Stomach smooth muscle (tissue), 2 donors: ENCODE data around the gene FAM110C.
"Not testable (repeated sequence)": the region's sequence is repeated elsewhere in the genome, so short reads cannot be mapped to it uniquely, and the experiment has no call there.

Experiments used
- H3K27ac ChIP-seq: one replicate; pipeline ENCODE4 v1.7.0; 2013; ENCODE audit warnings: mild to moderate bottlenecking, low read length, inconsistent platforms
- H3K27me3 ChIP-seq, 2 donors: one replicate each; pipeline ENCODE4 v1.7.0; 2013; ENCODE audit warnings: low read length in 2 of 2; ENCODE audit not compliant: insufficient read depth in 2 of 2, control insufficient read depth in 1 of 2
- H3K36me3 ChIP-seq, 2 donors: one replicate each; pipeline ENCODE4 v1.7.0; 2013; ENCODE audit warnings: low read length in 2 of 2; ENCODE audit not compliant: control insufficient read depth in 2 of 2, insufficient read depth in 2 of 2
- H3K4me1 ChIP-seq: one replicate; pipeline ENCODE4 v1.7.0; 2013; ENCODE audit warnings: low read length; ENCODE audit not compliant: control insufficient read depth, insufficient read depth
- H3K4me3 ChIP-seq, 2 donors: one replicate each; pipeline ENCODE4 v1.7.0; 2013; ENCODE audit warnings: low read length in 2 of 2
- H3K9ac ChIP-seq, 2 donors: one replicate each; pipeline ENCODE4 v1.7.0; 2013; ENCODE audit warnings: low read length in 2 of 2, mild to moderate bottlenecking in 1 of 2
- H3K9me3 ChIP-seq, 2 donors: one replicate each; pipeline ENCODE4 v1.7.0; 2013; ENCODE audit warnings: low read length in 2 of 2; ENCODE audit not compliant: control insufficient read depth in 2 of 2
- donor health status: healthy.
- donor health status: Pancreatic carcinoma.

Gene FAM110C

DNA sequence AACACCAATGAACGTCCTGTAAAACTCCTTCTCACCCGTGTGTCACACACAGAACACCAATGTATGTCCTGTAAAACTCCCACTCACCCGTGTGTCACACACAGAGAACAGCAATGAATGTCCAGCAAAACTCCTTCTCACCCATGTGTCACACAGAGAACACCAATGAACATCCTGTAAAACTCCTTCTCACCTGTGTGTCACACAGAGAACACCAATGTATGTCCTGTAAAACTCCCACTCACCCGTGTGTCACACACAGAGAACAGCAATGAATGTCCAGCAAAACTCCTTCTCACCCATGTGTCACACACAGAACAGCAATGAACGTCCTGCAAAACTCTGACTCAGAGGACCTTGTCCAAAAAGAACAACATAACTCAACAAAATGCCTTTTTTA is 22.3 kb upstream of the FAM110C start:
- H3K4me1 ChIP-seq, H3K4me3 ChIP-seq, H3K27ac ChIP-seq, H3K9ac ChIP-seq, H3K27me3 ChIP-seq, H3K36me3 ChIP-seq, H3K9me3 ChIP-seq: not testable (repeated sequence)

DNA sequence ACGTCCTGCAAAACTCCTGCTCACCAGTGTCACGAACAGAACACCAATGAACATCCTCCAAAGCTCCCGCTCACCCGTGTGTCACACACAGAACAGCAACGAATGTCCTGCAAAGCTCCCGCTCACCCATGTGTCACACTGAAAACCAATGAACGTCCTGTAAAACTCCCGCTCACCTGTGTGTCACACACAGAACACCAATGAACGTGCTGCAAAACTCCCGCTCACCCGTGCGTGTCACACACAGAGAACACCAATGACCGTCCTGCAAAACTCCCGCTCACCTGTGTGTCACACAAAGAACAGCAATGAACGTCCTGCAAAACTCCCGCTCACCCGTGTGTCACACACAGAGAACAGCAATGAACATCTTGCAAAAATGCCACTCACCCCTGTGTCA is 20.5 kb upstream of the FAM110C start:
- no peak overlapping the region for H3K4me3 ChIP-seq
- peaks cover 0 to 6% of the 10 kb centered on the region in 2 donors for H3K27me3 ChIP-seq
- no peaks in the 10 kb centered on the region for H3K36me3 ChIP-seq
- H3K9ac ChIP-seq = no peak overlapping the region
- H3K27ac ChIP-seq = no peak overlapping the region
- H3K9me3 ChIP-seq = no peaks in the 10 kb centered on the region
- no peaks in the 10 kb centered on the region for H3K4me1 ChIP-seq

DNA sequence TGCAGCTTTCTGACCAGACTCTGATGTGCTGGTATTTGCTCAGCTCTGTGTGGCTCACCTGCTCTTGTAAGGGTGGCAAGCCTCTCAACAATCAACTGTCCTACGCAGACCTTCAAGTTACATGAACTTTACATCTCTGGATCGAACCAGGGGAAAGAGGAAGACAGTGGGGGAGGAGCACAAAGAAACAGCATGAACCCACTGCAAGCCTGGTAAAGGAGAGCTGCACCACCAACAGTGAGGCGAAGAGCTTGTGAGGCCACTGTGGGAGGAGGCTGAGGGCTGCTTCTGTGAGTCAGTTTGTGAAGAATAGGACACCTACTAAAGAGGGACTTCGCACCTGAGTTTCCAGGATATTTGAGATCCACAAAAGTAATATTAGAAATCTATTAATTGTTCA is 18.8 kb upstream of the FAM110C start:
- H3K27ac ChIP-seq = no peak overlapping the region
- no peak overlapping the region for H3K9ac ChIP-seq
- no peaks in the 10 kb centered on the region for H3K36me3 ChIP-seq
- peaks cover 3 to 8% of the 10 kb centered on the region in 2 donors for H3K27me3 ChIP-seq
- no peak overlapping the region for H3K4me3 ChIP-seq
- H3K4me1 ChIP-seq = no peaks in the 10 kb centered on the region
- H3K9me3 ChIP-seq = no peaks in the 10 kb centered on the region

DNA sequence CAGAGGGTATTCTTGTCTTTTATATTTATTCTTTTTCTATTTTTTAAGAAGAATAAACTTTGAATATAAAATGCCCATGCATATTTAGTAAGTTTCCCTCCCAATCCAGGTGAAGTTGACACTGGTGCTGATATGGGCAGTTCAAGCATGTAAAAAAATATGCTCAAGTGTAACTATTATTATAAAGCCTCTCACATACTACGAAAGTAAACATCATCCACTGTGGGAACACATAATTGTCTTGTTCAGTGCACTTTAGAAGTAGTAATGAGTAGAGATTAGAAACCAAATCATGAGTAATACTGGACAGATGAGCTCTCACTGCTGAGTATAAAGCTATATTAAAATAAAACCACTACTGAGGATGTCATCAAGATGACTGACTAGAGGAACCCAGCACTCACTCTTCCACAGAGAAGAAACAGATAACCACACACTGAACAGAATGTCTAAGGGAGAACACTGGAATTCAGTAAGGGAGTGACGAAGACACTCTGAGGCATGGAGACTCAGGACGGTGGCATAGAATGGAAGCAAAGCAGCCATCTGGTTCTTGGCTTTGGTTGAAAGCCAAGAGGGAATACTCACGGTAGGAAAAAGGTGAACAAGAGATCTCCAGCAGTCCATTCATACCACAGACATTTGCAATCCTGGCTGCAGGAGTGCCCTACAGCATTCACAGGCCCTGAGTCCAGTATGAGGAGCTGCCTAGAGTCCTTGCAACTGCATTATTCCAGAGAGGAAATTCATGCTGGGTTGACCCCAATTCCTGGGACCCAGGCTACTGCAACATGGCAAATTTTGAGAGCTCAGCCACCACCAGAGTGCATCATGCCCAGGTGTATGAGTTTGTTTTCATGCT is 9.5 kb upstream of the FAM110C start:
- Histone ChIP-seq H3K27ac (no peak overlapping the region), H3K36me3 (no peaks in the 10 kb centered on the region), H3K4me1 (no peaks in the 10 kb centered on the region), H3K27me3 (peaks cover 3 to 5% of the 10 kb centered on the region in 2 donors), H3K4me3 (no peak overlapping the region), H3K9me3 (peaks cover 11 to 15% of the 10 kb centered on the region in 2 donors), H3K9ac (no peak overlapping the region)

DNA sequence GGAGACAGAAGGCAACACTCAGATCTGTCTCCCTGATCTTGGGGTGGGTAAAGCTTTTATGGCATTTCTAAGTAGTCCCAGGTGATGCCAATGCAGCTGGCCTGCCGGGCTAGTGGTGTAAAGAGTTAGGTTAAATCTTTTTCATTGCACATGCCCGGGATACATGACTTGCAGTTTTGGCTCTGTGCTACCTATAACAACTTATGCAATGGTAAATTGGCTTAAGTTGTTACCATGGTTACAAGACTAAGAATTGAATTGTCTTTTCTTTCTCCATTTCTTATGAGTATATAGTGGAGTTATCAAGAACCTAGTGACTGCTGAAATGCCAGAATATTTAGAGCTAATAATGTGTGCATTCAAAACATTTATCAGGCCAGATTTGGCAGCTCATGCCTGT is 5.3 kb upstream of the FAM110C start:
- no peaks in the 10 kb centered on the region for H3K36me3 ChIP-seq
- H3K9ac ChIP-seq = no peak overlapping the region
- peaks cover 11 to 14% of the 10 kb centered on the region in 2 donors for H3K27me3 ChIP-seq
- peaks cover 0 to 3% of the 10 kb centered on the region in 2 donors for H3K9me3 ChIP-seq
- H3K4me3 ChIP-seq = no peak overlapping the region
- H3K27ac ChIP-seq = no peak overlapping the region
- H3K4me1 ChIP-seq = peaks cover 4% of the 10 kb centered on the region

DNA sequence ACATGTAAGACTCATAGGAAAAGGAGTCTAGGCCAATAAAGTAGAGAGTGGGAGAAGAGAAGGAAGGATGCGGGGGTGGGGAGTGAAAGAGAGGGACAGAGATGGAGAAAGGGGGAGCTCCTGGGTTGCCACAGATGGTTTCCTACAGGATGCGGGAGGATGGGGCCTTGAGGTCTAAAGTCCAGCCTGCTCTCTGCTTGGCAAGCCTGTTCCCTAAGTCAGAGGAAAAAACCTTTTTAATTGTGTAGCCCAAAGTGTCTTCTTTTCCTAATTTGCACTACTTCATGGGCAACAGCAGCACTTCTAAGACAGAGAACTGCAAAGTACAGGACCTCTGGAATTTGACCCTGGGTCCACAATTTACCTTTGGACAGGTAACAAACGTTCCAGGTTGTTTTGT is 1.4 kb upstream of the FAM110C start:
- Histone ChIP-seq H3K4me1 (peaks cover 13% of the 10 kb centered on the region), H3K27me3 (peaks cover 24 to 35% of the 10 kb centered on the region in 2 donors), H3K9ac (no peak overlapping the region), H3K36me3 (no peaks in the 10 kb centered on the region), H3K27ac (no peak overlapping the region), H3K9me3 (peaks cover 0 to 3% of the 10 kb centered on the region in 2 donors), H3K4me3 (no peak overlapping the region)

DNA sequence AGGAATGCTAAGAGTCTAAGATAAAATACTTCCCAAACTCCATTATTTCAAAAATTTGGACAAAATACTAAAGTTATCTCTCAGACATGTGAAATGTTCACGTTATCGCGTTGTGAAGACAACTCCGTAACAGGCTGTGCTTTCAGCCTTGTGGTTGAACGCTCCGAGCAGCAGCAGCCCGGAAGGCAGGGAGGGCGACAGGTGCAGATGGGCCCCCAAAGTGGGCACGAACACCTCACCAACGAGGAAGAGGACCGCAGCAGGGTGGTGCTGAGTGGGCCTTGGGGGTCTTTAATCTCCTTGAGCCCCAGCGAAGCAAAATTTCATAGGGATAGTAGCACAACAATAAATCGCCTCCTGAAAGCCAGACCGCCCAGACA is 1.0 kb upstream of the FAM110C start:
- Histone ChIP-seq H3K27ac (no peak overlapping the region), H3K4me3 (peak overlapping the region in 1 of 2 donors; percentile 65), H3K4me1 (peaks cover 13% of the 10 kb centered on the region), H3K36me3 (no peaks in the 10 kb centered on the region), H3K9ac (no peak overlapping the region), H3K9me3 (peaks cover 0 to 3% of the 10 kb centered on the region in 2 donors), H3K27me3 (peaks cover 24 to 35% of the 10 kb centered on the region in 2 donors)

DNA sequence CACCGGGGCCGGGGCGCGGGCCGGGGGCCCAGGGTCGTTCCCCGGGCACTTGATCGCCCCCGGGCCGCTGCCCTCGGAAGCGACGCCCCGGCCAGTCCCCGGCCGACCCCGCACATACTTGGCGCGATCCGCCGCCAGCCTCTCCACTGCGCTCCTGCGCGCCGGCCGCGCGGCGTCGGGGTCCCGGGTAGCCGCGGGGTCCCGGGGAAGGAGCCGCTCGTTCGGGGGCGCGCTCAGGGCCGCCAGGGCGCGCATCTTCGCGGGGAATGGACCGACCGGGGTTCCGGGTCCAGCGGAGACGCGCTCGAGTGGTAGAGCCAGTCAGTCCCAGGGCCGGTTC is 204 bp downstream of the FAM110C start:
- H3K27ac ChIP-seq = no peak overlapping the region
- peaks cover 0 to under 1% of the 10 kb centered on the region in 2 donors for H3K9me3 ChIP-seq
- H3K27me3 ChIP-seq = peaks cover 24 to 35% of the 10 kb centered on the region in 2 donors
- peak overlapping the region; percentile 31 to 65 for H3K4me3 ChIP-seq
- no peaks in the 10 kb centered on the region for H3K36me3 ChIP-seq
- no peak overlapping the region for H3K9ac ChIP-seq
- peaks cover 13% of the 10 kb centered on the region for H3K4me1 ChIP-seq

DNA sequence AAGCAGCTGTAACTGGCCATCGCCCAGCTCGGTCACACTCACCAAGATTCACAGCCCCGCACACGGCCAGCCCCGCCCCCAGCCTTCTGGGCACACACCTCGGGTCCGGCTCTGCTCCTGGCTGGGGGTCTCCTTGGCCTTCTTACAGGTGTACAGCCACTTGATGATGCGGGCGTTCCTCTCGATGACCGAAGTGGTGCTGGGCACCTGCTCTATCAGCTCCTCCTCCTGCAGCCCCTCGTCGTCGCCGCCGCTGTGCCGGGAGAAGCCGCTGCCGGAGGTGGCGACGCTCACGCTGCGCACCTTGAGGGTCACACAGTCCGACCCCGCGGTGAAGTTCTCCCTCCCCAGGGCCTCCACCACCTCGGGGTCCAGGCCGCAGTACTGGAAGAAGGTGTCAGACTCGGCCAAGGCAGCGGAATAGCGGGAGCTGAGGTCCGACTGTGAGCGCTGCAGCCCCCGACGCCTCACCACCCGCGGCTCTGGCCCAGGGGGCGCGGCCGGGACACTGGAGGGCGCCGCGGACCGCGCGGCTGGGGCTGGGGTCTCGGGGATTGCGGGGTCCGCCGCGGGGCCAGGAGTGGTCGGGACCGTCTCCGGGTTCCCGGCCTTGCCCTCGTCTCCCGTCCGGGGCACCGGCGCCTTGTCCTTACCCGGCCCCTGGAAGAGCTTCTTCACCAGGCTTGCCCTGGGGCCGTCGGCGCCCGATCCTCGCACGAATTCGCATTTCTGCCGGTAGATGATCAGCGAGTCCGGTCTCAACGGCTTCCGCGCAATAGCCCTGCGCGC is 769 bp downstream of the FAM110C start:
- no peaks in the 10 kb centered on the region for H3K36me3 ChIP-seq
- peaks cover 24 to 35% of the 10 kb centered on the region in 2 donors for H3K27me3 ChIP-seq
- H3K9ac ChIP-seq = no peak overlapping the region
- H3K4me3 ChIP-seq = peak overlapping the region in 1 of 2 donors; percentile 65
- H3K9me3 ChIP-seq = no peaks in the 10 kb centered on the region
- H3K4me1 ChIP-seq = peaks cover 13% of the 10 kb centered on the region
- no peak overlapping the region for H3K27ac ChIP-seq

DNA sequence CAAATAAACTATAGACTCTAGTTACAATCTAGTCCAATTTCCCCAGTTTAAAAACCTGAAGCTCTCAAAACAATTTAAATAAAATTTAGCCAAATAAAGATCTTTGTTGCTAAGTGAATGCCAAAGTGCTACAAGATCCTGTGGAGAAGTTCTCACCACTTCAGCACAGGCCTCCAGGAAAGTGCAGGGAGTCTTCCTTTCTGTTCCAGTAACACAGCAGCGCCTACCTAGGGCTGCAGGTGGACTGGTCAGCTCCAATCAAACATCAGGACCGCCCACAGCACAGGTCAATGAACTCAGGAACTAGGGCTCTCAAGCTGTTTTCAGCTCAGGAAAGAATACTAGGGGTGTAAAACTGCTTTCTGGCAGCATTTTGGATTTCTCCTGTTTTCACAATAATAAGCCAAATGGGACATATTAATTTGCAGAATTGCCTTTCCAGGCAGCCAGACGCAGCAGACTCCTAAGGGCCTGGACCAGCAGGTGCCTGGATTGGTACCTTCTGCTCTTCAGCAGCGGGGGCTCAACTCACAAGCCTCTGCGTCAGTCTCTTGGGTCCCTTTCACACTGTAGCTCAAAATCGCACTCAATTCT is 1.5 kb downstream of the FAM110C start:
- no peak overlapping the region for H3K9ac ChIP-seq
- peak overlapping the region in 1 of 2 donors; percentile 65 for H3K4me3 ChIP-seq

More for the DNA sequence above, 1.5 kb downstream of the FAM110C start:
- Histone ChIP-seq H3K9me3 (no peaks in the 10 kb centered on the region), H3K27me3 (peaks cover 24 to 35% of the 10 kb centered on the region in 2 donors), H3K36me3 (no peaks in the 10 kb centered on the region), H3K27ac (no peak overlapping the region), H3K4me1 (peaks cover 13% of the 10 kb centered on the region)
